Smooth muscle cell (in vitro differentiated cells): ENCODE measurements around the gene ZNF841. TPM values are rescaled to one million over a fixed set of nuclear protein-coding genes. Genes with fewer than 3 reads are reported as not detected.

ENCODE experiments used
- DNase-seq: peaks from one replicate; lab custom pipeline; 2025; ENCODE audit not compliant: unreplicated experiment; lab: John Stamatoyannopoulos, UW
- H2AFZ ChIP-seq: fragments of 200-600 bp; sonication (generic); 2 replicates; pipeline ENCODE4 v1.6.0; 2016; ENCODE audit warnings: antibody characterized with exemption, low read depth, mild to moderate bottlenecking
- H3F3A ChIP-seq: fragments of 200-600 bp; sonication (generic); 2 replicates; pipeline ENCODE4 v1.6.0; 2017; ENCODE audit warnings: antibody characterized with exemption, low read depth
- H3K27ac ChIP-seq: fragments of 200-600 bp; sonication (generic); 2 replicates; pipeline ENCODE4 v1.5.1; 2016; ENCODE audit warnings: low read depth, mild to moderate bottlenecking
- H3K27me3 ChIP-seq: fragments of 200-600 bp; sonication (generic); 2 replicates; pipeline ENCODE4 v1.6.1; 2016; ENCODE audit warnings: low read depth, mild to moderate bottlenecking
- H3K36me3 ChIP-seq: fragments of 200-600 bp; sonication (generic); 2 replicates; pipeline ENCODE4 v1.5.1; 2016; ENCODE audit warnings: low read depth
- H3K4me1 ChIP-seq: fragments of 200-600 bp; sonication (generic); 2 replicates; pipeline ENCODE4 v1.5.1; 2016; ENCODE audit warnings: low read depth
- H3K4me2 ChIP-seq: fragments of 200-600 bp; sonication (generic); 2 replicates; pipeline ENCODE4 v1.6.0; 2016; ENCODE audit warnings: mild to moderate bottlenecking
- H3K4me3 ChIP-seq: fragments of 200-600 bp; sonication (generic); 2 replicates; pipeline ENCODE4 v1.5.1; 2016; ENCODE audit warnings: mild to moderate bottlenecking
- H3K79me2 ChIP-seq: fragments of 200-600 bp; sonication (generic); 2 replicates; pipeline ENCODE4 v1.6.0; 2016; ENCODE audit warnings: low read depth, mild to moderate bottlenecking
- H3K9ac ChIP-seq: fragments of 200-600 bp; sonication (generic); 2 replicates; pipeline ENCODE4 v1.6.0; 2016; ENCODE audit warnings: low read depth
- H3K9me3 ChIP-seq: fragments of 200-600 bp; sonication (generic); replicated peaks from 2 replicates; pipeline ENCODE4 v1.5.1; 2016; ENCODE audit warnings: low read depth
- H4K20me1 ChIP-seq: fragments of 200-600 bp; sonication (generic); 2 replicates; pipeline ENCODE4 v1.6.0; 2016; ENCODE audit warnings: low read depth
- CTCF ChIP-seq: fragments of 200-600 bp; sonication (generic); IDR thresholded peaks from 2 replicates; pipeline ENCODE4 v1.5.1; 2017; ENCODE audit warnings: borderline replicate concordance, mild to moderate bottlenecking, antibody characterized with exemption; ENCODE audit not compliant: insufficient read depth, poor library complexity, severe bottlenecking
- WGBS: methylation state at CpG from one replicate; pipeline ENCODE4 v1.1.7; 2016; ENCODE audit warnings: low lambda C conversion rate; 5-methylcytosine and 5-hydroxymethylcytosine counted together
- polyA plus RNA-seq: library from polyadenylated mRNA; unstranded; fragments of >200 nt; fragmentation: Nextera tagmentation; extraction: Ambion mirVana; gene quantifications from 2 replicates; pipeline ENCODE4 v1.2.1, GENCODE V29; 2016
- small RNA-seq: library from RNA; depleted of rRNA; stranded (forward); fragments of <200 nt; gene quantifications from one replicate; pipeline ENCODE3, GENCODE V24; 2014
- total RNA-seq: library from RNA; depleted of rRNA; stranded (reverse); fragments of >200 nt; gene quantifications from 2 replicates; pipeline ENCODE4 v1.2.3, GENCODE V29; 2014

ZNF841 gene
- total and polyA plus RNA-seq, 2 experiments from 2014 or later = 7.9 to 50.6 TPM

DNA sequence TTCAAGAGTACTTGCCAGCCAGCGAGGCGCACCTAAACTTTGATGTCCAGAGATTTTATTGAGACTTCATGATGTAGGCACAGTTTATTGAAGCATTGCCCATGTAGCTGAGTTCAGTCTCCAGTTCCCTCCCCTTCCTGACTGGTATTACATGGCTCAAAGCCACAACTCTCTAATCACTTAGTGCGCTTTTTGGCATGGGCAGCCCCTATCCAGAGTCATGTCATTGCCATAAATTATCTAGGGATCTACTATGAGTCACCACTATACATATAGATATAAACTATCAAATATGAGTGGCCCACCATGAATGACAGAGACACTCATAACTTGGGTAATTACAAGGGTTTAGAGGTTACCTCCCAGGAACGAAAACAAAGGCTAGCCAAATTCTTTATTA, 75.1 kb downstream of the ZNF841 start:
- H3K79me2 ChIP-seq = peaks cover 19% of the 10 kb centered on the region

More for the DNA sequence above, 75.1 kb downstream of the ZNF841 start:
- 97% methylated on average over 4 of the region's 4 CpGs for WGBS
- Histone ChIP-seq H3F3A (no peaks in the 10 kb centered on the region), H4K20me1 (no peaks in the 10 kb centered on the region), H3K27me3 (no peaks in the 10 kb centered on the region), H3K9ac (no peak overlapping the region), H3K9me3 (peaks cover 24% of the 10 kb centered on the region), H3K36me3 (peaks cover 79% of the 10 kb centered on the region), H3K4me3 (no peak overlapping the region), H2AFZ (no peak overlapping the region), H3K4me1 (no peaks in the 10 kb centered on the region), H3K4me2 (no peak overlapping the region), H3K27ac (no peak overlapping the region)
- no peak for TF ChIP-seq CTCF
- DNase-seq = no peak

Small RNA genes within 50 kb of the gene (small RNA-seq; reads per million reads assigned to genes)
- 6.0 reads per million, percentile 67 among the genes with 10 or more reads in this experiment for gene RPL37P23

Other genes starting within 250 kb of the ZNF841 start
- 5.8 and 20.3 TPM in 2 replicates for gene ZNF577, start 207.8 kb downstream of the ZNF841 start, total RNA-seq
- gene ZNF577, start 207.8 kb downstream of the ZNF841 start, polyA plus RNA-seq = 4.8 and 6.5 TPM in 2 replicates
- gene ZNF649, start 190.7 kb downstream of the ZNF841 start, total RNA-seq = 6.1 and 8.7 TPM in 2 replicates
- 3.2 and 4.1 TPM in 2 replicates for gene ZNF649, start 190.7 kb downstream of the ZNF841 start, polyA plus RNA-seq
- gene ZNF613, start 168.3 kb downstream of the ZNF841 start, total RNA-seq = 3.9 and 6.3 TPM in 2 replicates
- 3.5 and 3.8 TPM in 2 replicates for gene ZNF613, start 168.3 kb downstream of the ZNF841 start, polyA plus RNA-seq
- 3.9 and 5.2 TPM in 2 replicates for gene ZNF350, start 108.9 kb downstream of the ZNF841 start, total RNA-seq
- gene ZNF350, start 108.9 kb downstream of the ZNF841 start, polyA plus RNA-seq = 3.0 and 3.4 TPM in 2 replicates
- gene ZNF615, start 87.6 kb downstream of the ZNF841 start, total RNA-seq = 13.2 and 23.6 TPM in 2 replicates
- gene ZNF615, start 87.6 kb downstream of the ZNF841 start, polyA plus RNA-seq = 3.5 and 4.5 TPM in 2 replicates
- 11.1 and 17.8 TPM in 2 replicates for gene ZNF614, start 67.4 kb downstream of the ZNF841 start, total RNA-seq
- 5.9 and 7.9 TPM in 2 replicates for gene ZNF614, start 67.4 kb downstream of the ZNF841 start, polyA plus RNA-seq
- 18.3 and 29.9 TPM in 2 replicates for gene ZNF432, start 46.9 kb downstream of the ZNF841 start, total RNA-seq
- gene ZNF432, start 46.9 kb downstream of the ZNF841 start, polyA plus RNA-seq = 4.2 and 6.3 TPM in 2 replicates
- gene ZNF616, start 44.2 kb upstream of the ZNF841 start, total RNA-seq = 11.3 and 13.2 TPM in 2 replicates
- 4.8 and 8.7 TPM in 2 replicates for gene ZNF616, start 44.2 kb upstream of the ZNF841 start, polyA plus RNA-seq
- 5.7 TPM in 2 replicates for gene ZNF836, start 75.9 kb upstream of the ZNF841 start, total RNA-seq
- gene ZNF836, start 75.9 kb upstream of the ZNF841 start, polyA plus RNA-seq = 3.2 and 3.3 TPM in 2 replicates
- 121 and 160 TPM in 2 replicates for gene PPP2R1A, start 94.3 kb upstream of the ZNF841 start, total RNA-seq
- 256 and 265 TPM in 2 replicates for gene PPP2R1A, start 94.3 kb upstream of the ZNF841 start, polyA plus RNA-seq
- gene ZNF766, start 173.8 kb upstream of the ZNF841 start, total RNA-seq = 16.2 and 18.7 TPM in 2 replicates
- 15.6 and 24.9 TPM in 2 replicates for gene ZNF766, start 173.8 kb upstream of the ZNF841 start, polyA plus RNA-seq
- 7.4 and 7.5 TPM in 2 replicates for gene ZNF480, start 201.4 kb upstream of the ZNF841 start, total RNA-seq
- gene ZNF480, start 201.4 kb upstream of the ZNF841 start, polyA plus RNA-seq = 10.7 and 11.0 TPM in 2 replicates
- 6.0 and 16.0 TPM in 2 replicates for gene ZNF610, start 240.5 kb upstream of the ZNF841 start, total RNA-seq
- 3.3 and 3.7 TPM in 2 replicates for gene ZNF610, start 240.5 kb upstream of the ZNF841 start, polyA plus RNA-seq